GM18499 (cell line): ENCODE data around the gene SGPL1.
"Not testable (repeated sequence)": the region's sequence is repeated elsewhere in the genome, so short reads cannot be mapped to it uniquely, and the experiment has no call there.

ENCODE experiments used
- ATAC-seq: cut with Tn5 transposase; IDR thresholded peaks from one replicate; pipeline ENCODE4 v1.9.1; 2021; ENCODE audit warnings: moderate number of reproducible peaks; ENCODE audit not compliant: insufficient read depth, unreplicated experiment

Gene SGPL1

DNA sequence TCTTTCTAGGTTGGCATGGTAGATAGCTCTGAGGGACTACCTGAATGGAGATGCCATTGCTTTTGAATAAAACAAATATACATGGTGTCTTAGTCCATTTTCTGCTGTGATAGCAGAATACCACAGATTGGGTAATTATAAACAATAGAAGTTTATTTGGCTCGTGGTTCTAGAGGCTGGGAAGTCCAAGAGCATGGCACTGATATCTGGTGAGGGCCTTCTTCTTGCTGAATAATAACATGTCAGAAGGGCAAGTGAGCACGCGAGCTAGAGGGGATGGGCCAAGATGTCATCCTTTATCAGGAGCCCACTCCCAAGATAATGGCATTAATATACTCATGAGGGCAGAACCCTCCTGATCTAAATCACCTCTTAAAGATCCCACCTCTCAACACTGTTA, 21.9 kb downstream of the SGPL1 start:
- ATAC-seq, result no peak

DNA sequence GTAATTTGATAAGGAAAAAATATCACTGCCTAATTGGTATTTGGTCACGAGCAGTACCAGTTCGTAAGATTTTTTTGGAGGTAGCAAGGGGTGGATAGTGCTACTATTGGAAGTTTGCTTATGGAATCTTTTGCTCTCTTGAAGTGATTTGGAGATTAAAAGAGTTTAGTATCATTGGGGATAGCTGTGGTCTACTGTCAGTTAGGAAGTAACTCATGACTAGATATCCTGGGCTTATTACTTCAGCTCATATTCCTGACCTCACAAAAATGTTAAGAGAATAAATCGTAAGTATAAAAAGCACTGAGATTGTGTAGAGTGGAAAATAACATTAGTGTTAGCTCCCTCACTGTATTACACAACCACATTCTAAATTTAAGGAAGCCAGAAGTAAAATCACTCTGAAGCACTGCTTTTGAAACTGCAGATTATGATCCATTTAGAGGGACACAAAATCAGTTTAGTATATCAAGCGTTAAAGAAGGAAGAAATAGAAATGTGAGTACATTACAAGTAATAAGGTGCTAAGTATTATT, 22.6 kb downstream of the SGPL1 start:
- no peak for ATAC-seq

DNA sequence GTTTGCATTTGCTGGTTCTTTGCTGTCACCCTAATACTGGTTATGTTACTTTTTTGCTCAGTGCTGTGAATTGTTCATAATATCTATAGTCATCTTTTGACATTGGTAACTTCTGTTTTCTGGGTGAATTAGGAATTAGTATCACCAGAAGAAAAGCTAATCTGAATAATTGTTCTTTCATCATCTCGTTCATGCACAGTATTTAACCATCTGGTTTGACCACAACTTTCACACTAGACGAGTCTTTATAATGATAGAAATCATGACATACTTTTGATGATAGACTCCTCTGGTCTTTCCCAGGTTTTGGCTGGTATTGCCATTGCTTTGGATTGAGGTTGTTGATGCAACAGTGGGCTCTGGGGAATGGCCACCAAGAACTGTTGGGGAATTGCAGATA, 25.1 kb downstream of the SGPL1 start:
- ATAC-seq, result no peak

DNA sequence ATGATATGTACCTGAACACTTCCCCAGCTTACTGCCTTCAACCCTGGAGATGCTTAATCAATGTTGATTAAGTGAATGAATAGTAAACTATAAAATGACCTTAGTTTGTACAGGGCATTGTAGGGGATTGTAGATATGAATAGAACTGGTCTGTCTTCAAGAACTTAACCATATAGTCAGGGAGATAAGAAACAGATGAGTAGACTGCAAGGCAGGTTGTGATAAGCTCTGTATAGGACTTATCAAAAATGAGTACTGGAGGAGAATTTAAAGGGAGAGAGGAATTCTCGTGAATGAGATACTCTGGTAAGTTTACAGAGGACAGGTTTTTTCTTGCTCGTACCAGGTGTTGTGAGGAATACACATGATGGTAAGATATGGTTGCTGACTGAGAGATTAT, 27.6 kb downstream of the SGPL1 start:
- no peak for ATAC-seq

DNA sequence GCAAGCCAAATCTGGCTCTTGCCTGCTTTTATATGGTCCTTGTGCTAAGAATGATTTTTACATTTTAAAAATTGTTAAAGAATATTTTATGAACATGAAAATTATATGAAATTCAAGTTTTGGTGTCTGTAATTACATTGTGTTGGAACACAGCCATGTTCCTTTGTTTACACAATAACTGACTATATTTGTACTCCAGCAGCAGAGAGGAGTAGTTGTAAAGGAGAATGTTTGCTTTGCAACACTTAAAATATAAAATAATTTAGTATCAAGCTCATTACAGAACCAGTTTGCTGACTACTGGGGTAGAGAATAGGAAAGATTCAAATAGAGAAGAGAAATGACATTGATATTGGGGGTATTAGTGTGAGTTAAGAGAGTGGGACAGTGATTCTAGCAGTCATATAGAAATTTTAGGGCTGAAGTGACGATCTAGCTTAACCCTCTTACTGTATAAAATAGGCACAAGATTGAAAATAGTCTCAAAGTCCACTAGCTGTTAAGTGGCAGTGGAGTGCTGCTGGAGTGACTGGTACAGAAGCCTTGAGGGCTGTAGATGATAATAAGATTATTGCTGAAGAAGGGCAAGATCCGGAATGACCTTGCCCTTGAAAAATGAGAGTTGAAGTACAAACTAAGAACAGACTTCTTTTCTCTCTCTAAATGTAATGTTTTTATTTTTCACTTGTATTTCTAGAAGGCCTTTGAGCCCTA, 28.2 kb downstream of the SGPL1 start:
- ATAC-seq, result no peak

DNA sequence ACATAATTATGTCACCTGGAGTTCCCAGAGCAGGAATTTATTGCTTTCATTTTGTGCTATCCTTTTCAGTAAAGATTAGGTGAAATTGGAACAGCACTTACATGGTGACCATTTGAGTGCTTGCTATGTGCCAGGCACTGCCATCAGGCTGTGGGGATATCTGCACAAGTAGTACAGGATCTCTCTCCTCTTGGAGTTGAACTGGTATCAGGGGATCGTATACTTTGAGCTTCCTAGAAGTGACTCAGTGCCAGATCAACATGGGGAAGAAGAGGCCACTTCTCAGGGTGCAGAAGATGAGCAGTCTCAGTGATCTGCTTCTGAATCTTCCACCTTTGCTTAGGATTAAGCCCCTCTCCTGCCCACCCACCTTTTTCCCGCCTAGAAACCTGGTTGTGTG, 29.5 kb downstream of the SGPL1 start:
- no peak for ATAC-seq

DNA sequence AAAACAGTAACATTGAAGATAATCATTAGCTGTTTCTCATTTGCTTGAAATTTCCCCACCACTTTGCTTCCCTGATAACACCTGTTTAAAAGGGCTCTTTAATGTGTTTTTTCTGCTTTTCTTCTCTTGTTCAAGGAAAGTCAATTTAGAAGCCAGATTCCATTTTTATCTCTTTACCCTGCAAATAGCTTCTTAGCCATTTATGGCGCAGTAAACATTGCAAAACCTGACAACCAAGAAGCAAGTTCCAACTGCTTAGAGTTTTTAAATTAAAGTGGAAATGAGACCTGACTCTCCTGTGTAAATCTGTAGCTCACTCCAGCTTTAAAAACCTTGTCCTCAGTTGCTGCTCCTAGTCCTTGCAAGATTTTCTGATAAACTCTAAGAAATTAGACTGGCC, 30.1 kb downstream of the SGPL1 start:
- no peak for ATAC-seq

DNA sequence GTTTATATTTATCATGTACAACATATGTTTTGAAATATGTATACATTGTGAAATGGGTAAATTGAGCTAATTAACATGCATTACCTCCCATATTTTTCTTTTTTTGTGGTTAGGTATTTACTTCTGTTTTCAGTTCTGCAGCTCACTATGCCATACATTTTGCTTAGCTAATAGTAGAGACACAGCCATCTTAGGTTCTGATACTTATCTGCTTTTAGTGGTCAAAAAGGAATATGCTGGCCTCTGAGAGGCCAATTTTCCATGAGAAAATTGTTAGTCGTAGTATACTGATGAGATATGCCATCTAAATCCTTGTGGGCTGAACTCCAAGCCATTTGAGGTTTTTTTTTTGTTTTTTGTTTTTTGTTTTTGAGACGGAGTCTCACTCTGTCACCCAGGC, 31.0 kb downstream of the SGPL1 start:
- ATAC-seq, result no peak

DNA sequence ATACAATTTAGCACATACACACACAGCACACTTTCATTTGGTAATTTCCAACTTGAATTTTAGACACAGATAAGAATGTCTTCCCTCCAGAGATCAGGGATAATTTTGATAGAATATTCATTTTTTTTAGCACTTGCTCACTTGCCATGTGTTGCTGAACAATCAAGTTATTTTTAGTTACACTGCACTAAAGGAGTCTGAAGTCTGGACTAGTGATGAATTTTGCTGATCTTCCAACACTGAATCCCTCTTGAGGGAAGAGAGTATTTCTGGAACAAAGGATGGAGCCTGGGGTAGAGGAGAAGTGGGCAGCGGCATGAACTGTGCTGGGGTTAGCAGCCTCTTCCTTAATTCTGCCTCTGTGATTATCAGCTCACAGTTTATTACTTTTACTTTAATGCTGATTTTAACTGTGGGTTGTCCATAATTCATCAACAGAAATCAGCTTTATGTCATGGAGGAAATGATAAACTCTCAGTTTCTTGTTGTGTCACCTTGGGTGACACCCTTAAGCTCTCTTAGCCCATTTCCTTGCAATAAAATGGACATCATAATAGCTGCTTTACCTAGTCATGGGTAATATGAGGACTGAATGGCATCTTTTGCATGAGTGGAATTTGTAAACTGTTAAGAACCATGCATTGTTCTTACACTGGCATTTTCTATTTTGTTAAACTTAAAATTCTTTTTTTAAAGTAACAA, 32.1 kb downstream of the SGPL1 start:
- no peak for ATAC-seq

DNA sequence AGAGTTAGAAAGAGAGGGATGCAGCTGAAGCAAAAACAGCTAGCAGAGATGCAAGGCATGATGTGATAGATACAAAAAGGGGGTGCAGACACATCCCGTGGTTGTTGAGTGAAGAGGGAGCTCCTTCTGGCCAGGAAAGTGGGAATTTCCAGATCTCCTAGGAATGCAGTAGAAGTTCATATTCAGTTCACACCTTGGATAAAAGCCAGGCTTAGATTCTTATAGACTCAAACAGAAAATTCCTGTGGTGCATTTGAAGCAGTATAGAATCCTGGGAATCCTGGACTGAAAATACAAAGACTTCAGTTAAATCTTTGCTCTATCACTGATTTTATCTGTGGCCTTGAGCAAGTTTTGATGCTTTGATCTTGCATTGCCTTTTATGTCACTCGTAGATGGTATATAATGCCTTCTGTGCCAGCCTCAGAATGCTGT, 33.9 kb downstream of the SGPL1 start:
- ATAC-seq, result no peak

DNA sequence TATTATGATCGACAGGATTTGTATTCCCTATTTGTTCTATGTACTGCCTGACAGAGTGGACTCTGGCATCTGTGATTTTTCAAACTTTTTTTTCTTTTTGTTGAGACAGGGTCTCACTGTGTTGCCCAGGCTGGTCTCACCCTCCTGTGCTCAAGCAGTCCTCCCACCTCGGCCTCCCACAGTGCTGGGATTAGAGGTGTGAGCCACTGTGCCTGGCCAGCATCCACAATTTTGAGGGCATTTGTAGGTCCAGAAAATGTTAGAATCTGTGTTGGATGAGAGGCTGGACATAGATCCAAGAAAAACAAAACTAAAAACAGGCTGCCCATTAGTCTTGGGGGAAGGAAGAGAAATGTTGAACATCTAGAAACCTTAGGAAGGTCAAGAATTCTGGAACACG, 34.3 kb downstream of the SGPL1 start:
- ATAC-seq, result no peak

DNA sequence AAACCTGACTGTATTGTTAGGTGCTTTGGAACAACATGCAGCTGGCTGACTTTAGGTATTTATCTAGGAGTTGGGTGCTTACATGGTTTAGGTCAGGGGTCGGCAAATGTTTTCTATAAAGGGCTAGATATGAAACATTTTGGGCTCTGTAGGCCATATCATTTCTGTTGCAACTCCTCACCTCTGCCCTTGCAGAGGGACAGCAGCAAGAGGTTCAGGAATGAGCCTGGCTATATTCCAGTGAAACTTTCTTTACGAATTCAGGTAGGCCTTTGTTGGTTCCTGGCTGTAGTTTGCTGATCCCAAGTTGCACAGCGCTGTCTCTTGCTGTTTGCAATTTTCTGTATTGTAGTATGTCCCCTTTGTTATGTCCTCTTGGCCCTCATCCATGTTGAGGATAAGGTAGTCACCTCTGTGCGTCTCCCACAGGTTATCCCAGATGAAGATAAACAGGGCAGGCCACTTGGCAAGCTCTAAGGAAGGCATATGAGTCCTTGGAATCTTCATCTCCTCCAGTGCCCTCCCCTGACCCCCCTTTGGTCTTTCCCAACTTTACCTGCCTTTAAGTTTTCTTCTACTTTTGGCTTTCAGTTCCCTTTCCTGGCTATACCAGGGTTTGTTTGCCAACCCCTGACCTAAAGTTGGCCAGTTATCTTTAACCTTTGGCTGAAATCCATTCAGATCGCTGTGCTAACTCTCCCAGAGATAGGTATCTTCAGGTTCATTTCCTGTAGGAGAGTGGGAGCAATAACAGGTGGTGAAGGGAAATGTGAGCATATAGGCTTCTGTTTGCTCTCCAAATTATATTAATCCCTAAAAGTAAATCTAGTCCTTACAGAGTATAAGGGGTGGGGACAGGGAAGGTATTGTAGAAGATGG, 36.1 kb downstream of the SGPL1 start:
- ATAC-seq, result no peak

DNA sequence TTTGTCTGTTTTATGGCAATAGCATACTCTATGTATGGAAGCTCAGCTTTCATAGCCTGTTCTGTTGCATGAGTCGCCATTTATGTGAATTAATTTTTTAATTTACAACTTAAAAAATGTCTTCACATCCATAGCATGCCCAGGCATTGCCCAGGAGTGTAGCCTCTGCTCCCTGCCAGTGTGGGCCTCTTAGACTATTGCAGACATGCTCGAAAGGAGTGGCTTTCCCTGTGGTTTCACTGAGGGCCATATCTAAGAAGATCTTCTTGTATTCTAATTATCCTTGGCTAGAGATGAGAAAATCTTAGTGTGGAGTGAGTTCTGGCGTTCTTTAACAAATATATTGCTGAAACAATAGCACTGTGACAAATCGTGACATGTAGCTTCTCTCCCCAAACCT, 37.3 kb downstream of the SGPL1 start:
- ATAC-seq, result no peak

DNA sequence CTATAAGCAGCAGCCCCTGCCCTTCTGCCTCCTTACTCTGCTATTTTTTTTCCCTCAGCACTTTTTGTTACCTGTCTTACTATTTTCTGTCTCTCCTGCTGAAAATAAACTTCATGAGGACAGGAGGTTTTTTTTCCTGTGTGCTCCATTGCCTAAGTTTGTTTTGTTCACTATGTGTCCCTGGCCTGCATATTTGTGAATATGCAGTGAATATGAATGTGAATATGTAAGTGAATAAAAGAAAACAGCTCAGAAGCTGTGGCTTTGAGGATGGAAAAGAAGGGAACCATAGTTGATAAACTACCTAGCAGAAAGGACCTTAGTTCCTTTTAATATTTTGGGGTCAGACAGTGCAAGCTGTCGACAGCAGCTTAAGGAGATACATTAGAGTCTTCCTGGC, 37.7 kb downstream of the SGPL1 start:
- ATAC-seq, result no peak

DNA sequence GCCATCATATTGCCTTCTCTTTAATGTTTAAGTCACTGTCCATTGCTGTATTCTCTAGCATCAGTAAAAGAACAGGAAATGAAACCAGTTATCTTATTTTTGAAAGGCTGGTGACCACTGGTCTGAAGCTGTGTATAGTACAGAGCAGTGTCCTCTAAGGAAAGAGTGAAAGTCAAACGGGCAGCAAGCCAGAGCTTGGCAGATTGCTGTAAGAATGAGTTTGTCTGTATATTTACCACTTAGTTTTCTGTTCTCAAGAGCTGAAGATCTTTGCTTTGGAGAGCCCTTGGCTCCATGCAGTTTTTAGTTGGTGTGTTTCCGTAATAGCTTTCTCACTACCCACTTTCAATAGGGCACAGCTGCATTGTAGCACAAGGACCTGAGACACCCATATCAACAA, 40.7 kb downstream of the SGPL1 start:
- no peak for ATAC-seq

DNA sequence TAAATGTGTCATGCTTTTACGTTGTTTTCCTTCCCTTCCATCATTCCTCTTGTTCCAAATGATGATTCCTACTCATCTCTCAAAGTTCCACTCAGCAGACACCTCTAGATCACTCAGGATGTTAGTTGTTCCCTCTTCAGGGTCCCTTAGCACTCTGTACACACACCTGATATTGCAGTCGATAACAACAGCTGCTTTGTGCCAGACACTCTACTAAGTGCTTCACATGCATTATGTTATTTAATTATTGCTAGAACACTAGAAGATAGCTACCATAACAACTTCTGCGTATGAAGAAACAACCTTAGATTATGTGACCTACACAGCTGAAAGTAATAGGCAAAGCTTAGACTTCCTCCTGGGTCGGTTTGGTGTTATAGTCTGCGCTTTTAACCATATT, 43.0 kb downstream of the SGPL1 start:
- no peak for ATAC-seq

DNA sequence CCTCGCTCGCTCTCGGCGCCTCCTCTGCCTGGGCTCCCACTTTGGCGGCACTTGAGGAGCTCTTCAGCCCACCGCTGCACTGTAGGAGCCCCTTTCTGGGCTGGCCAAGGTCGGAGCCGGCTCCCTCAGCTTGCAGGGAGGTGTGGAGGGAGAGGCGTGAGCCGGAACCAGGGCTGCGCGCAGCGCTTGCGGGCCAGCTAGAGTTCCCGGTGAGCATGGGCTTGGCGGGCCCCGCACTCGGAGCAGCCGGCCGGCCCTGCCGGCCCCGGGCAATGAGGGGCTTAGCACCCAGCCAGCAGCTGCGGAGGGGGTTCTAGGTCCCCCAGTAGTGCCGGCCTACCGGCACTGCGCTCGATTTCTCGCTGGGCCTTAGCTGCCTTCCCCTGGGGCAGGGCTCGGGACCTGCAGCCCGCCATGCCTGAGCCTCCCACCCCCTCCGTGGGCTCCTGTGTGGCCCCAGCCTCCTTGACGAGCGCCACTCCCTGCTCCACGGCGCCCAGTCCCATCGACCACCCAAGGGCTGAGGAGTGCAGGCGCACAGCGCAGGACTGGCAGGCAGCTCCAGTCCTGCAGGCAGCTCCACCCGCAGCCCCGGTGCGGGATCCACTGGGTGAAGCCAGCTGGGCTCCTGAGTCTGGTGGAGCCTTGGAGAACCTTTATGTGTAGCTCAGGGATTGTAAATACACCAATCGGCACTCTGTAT, 45.9 kb downstream of the SGPL1 start:
- ATAC-seq, result not testable (repeated sequence)

DNA sequence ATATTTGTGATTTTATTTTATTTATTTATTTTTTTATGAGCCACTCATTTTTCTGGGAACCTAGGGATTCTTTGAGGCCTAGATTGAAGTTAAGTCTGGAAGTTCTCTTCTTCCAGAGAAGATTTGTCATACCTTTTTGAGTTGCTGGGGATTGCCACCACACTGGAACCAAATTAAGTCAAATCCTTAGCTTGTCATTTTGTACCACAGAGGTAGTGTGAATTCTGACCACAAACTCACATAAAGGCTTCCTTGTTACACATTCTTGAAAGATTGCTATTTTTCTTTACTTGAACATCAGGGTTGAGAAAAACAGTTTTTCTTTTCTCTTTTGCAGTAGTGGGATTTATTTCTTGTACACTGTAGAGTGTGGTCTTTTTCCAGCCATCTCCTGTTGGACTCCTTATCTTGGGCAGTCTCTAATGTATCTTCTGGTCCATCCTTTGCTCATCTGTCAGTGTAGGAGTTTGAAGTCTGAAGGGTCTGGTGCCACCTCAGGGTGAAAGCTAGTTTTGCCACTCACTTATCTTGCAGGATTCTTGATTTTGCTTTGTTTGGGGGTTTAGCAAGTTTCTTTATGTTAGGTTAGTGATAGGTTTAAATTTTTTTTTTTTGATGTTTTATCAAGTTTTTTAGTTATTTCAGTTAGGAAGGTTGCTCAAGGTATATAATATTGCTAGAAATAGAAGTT, 47.9 kb downstream of the SGPL1 start:
- no peak for ATAC-seq

DNA sequence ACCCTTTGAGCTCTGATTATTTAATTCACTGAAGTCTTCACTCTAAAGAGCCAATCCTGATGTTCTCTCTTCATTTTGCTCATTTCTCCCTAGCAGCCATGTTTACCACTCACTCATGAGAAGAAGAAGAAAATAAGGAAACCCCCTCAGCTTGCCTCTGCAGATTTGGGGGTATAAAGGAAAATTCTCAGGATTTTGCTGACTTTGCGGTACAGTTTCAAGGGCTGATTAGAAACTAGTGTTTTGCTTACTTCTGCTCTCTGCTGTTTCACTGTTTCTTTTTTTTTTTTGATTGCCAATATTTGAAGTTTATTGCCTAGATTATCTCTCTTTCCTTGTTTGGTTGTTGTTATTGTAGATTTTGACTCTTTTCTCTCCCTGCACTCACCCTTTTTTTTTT, 49.2 kb downstream of the SGPL1 start:
- ATAC-seq, result no peak

DNA sequence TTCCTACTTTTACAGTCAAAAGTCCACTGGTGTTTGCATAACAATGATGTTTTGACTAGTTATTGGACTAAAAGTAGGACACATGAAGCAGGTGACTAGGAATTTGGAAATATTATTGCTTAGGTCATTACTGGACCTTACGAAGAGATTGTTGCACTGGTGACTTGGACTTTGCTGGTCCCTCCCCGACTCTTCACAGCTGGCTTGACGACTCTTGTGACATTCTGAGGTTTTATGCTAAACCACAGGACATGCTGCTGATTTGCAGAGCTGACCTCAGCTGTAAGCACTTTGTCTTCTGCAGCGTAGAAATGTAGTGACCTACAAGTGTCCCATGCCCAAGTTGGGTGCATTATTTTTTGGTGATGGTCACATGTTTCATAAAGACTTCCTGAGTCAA, 50.7 kb downstream of the SGPL1 start:
- no peak for ATAC-seq
